OCI-LY1 (cell line): ENCODE measurements around the gene PTP4A1.

ENCODE experiments used
- EZH2 ChIP-seq: fragments of 200-600 bp; sonication (generic), shearing (Covaris generic); IDR thresholded peaks from 2 replicates; pipeline ENCODE4 v1.8.0; 2017; ENCODE audit warnings: borderline replicate concordance, mixed run types, mild to moderate bottlenecking, antibody characterized with exemption, low read length, moderate library complexity, mixed read lengths
- TF ChIP-seq, protein P1 (sequence below): fragments of 200-600 bp; sonication (generic), shearing (Covaris generic); IDR thresholded peaks from 2 replicates; pipeline ENCODE4 v1.5.1; 2017; ENCODE audit warnings: mild to moderate bottlenecking, antibody characterized with exemption, low read length, moderate library complexity, mixed read lengths

DNA sequence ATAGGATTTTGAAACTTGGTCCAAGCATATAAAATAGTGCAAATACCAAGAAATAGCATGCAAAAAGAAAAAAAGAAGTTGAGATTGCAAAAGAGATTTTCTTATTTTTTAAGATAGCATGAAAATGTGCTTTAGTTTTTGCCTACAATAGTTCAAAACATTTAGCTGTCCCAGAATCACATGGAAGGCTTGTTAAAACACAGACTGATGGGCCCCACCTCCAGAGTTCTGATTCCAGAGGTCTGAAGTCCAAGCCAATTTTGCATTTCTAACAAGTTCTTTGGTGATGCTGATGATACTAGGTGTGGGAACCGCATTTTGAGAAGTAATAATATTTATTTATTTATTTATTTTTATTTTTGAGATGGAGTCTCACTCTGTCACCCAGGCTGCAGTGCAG lies 33.7 kb upstream of the PTP4A1 start:
- TF ChIP-seq, protein P1, sequence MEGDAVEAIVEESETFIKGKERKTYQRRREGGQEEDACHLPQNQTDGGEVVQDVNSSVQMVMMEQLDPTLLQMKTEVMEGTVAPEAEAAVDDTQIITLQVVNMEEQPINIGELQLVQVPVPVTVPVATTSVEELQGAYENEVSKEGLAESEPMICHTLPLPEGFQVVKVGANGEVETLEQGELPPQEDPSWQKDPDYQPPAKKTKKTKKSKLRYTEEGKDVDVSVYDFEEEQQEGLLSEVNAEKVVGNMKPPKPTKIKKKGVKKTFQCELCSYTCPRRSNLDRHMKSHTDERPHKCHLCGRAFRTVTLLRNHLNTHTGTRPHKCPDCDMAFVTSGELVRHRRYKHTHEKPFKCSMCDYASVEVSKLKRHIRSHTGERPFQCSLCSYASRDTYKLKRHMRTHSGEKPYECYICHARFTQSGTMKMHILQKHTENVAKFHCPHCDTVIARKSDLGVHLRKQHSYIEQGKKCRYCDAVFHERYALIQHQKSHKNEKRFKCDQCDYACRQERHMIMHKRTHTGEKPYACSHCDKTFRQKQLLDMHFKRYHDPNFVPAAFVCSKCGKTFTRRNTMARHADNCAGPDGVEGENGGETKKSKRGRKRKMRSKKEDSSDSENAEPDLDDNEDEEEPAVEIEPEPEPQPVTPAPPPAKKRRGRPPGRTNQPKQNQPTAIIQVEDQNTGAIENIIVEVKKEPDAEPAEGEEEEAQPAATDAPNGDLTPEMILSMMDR = no peak
- no peak for TF ChIP-seq EZH2
